Lower lobe of right lung (tissue), 2 donors: Measurements from ENCODE around the gene SLC39A11. TPM values are rescaled to one million over a fixed set of nuclear protein-coding genes. Genes with fewer than 3 reads are reported as not detected.
"Not testable (repeated sequence)": the region's sequence is repeated elsewhere in the genome, so short reads cannot be mapped to it uniquely, and the experiment has no call there.

Source experiments
- ATAC-seq, 2 donors: fragments of 200-7000 bp; cut with Tn5 transposase; one replicate each; pipeline ENCODE4 v1.9.1; 2020 to 2022; ENCODE audit warnings: mild to moderate bottlenecking in 2 of 2, moderate library complexity in 2 of 2
- DNase-seq: peaks from one replicate; pipeline ENCODE4 v3.0.0-alpha.2; 2020
- H3K27ac ChIP-seq: fragments of 200-600 bp; one replicate; pipeline ENCODE4 v1.8.0; 2022
- H3K27me3 ChIP-seq: fragments of 200-600 bp; one replicate; pipeline ENCODE4 v1.8.0; 2022; ENCODE audit warnings: low read depth
- H3K36me3 ChIP-seq: fragments of 200-600 bp; one replicate; pipeline ENCODE4 v1.8.0; 2022; ENCODE audit warnings: mild to moderate bottlenecking
- H3K4me1 ChIP-seq: fragments of 200-600 bp; one replicate; pipeline ENCODE4 v1.8.0; 2022
- H3K4me3 ChIP-seq: fragments of 200-600 bp; one replicate; pipeline ENCODE4 v1.8.0; 2022; ENCODE audit warnings: mild to moderate bottlenecking
- H3K9me3 ChIP-seq: fragments of 200-600 bp; one replicate; pipeline ENCODE4 v1.8.0; 2022
- intact Hi-C: fragments of 100-400 bp; cut with DNase I; formaldehyde crosslinking; loops from one replicate; pipeline ENCODE4 v1.11.0; 2022
- total RNA-seq: library from RNA; stranded (reverse); fragmentation: NEBNext Ultra II Directional; extraction: Animal tissue kit (Norgen Biotek cat#: 25700); gene quantifications from one replicate; pipeline ENCODE4 v1.2.1, GENCODE V29; 2021
- TF ChIP-seq, protein P1 (sequence below): fragments of 200-600 bp; IDR thresholded peaks from one replicate; pipeline ENCODE4 v1.8.0; 2022; ENCODE audit warnings: antibody characterized with exemption, mild to moderate bottlenecking
- donor health status: DM: no; HTN: yes; CAD: no; lungs with severe emphysema.

Gene SLC39A11
- total RNA-seq, 1 donor from 2014 or later, result 39.7 TPM

DNA sequence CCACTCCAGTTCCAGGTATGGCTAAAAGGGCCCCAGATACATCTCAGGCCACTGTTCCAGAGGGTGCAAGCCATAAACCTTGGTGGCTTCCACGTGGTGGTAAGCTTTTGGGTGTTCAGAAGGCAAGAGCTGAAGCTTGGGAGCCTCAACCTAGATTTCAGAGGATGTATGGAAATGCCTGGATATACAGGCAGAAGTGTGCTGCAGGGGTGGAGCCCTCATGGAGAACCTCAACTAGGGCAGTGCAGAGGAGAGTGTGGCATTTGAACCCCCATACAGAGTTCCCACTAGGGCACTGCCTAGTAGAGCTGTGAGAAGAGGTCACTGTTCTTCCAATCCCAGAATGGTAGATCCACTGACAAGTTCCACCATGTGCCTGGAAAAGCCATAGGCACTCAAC is 267.3 kb downstream of the SLC39A11 start:
- DNase-seq (no peak), ATAC-seq (no peak)
- Histone ChIP-seq H3K4me1 (no peaks in the 10 kb centered on the region), H3K4me3 (no peak overlapping the region), H3K9me3 (peaks cover 18% of the 10 kb centered on the region), H3K27ac (no peak overlapping the region), H3K36me3 (no peaks in the 10 kb centered on the region), H3K27me3 (no peaks in the 10 kb centered on the region)
- intact Hi-C loops, result no loop called here
- TF ChIP-seq, protein P1, sequence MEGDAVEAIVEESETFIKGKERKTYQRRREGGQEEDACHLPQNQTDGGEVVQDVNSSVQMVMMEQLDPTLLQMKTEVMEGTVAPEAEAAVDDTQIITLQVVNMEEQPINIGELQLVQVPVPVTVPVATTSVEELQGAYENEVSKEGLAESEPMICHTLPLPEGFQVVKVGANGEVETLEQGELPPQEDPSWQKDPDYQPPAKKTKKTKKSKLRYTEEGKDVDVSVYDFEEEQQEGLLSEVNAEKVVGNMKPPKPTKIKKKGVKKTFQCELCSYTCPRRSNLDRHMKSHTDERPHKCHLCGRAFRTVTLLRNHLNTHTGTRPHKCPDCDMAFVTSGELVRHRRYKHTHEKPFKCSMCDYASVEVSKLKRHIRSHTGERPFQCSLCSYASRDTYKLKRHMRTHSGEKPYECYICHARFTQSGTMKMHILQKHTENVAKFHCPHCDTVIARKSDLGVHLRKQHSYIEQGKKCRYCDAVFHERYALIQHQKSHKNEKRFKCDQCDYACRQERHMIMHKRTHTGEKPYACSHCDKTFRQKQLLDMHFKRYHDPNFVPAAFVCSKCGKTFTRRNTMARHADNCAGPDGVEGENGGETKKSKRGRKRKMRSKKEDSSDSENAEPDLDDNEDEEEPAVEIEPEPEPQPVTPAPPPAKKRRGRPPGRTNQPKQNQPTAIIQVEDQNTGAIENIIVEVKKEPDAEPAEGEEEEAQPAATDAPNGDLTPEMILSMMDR, result no peak

DNA sequence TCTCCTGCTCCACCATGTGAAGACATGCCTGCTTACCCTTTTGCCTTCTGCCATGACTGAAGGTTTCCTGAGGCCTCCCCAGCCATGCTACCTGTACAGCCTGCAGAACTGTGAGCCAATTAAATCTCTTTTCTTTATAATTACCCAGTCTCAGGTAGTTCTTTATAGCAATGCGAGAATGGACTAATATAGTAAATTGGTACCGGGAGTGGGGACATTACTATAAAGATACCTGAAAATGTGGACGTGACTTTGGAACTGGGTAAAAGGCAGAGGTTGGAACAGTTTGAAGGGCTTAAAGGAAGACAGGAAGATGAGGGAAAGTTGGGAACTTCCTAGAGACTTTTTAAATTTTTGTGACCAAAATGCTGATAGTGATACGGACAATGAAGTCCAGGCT is 268.2 kb downstream of the SLC39A11 start:
- ATAC-seq, H3K27ac ChIP-seq, intact Hi-C loops, H3K27me3 ChIP-seq, DNase-seq, H3K4me3 ChIP-seq, H3K36me3 ChIP-seq, H3K4me1 ChIP-seq: not testable (repeated sequence)
- H3K9me3 ChIP-seq, result peaks cover 18% of the 10 kb centered on the region

DNA sequence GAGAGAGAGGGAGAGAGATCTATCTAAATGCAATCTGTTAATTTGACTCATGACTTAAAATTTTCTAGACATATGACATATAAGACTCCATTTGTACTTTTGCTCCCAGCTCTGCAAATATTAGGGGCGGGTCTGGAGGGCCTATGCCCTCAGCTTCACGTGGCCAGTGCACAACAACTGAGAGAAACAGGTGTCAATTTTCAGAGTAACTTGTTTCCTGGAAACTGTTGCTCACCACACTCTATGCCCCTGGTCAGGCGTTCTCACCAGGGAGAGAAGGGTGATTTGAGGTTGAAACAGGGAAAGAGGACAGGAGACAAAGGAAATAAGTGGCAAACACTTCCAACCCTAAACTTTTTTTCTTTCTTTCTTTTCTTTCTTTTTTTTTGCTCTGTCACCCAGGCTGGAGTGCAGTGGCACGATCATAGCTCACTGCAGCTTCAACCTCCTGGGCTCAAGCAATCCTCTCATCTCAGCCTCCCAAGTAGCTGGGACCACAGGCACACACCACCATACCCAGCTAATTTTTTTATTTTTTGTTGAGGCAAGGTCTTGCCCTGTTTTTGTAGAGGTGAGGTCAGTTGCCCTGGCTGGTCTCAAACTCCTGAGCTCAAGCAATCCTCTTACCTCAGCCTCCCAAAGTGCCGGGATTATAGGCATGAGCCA is 270.0 kb downstream of the SLC39A11 start:
- Histone ChIP-seq H3K27me3 (no peaks in the 10 kb centered on the region), H3K4me1 (no peaks in the 10 kb centered on the region), H3K4me3 (no peak overlapping the region), H3K9me3 (peaks cover 18% of the 10 kb centered on the region), H3K36me3 (no peaks in the 10 kb centered on the region), H3K27ac (no peak overlapping the region)
- ATAC-seq (no peak), DNase-seq (no peak)
- intact Hi-C loops, result no loop called here
- TF ChIP-seq, protein P1, result no peak

DNA sequence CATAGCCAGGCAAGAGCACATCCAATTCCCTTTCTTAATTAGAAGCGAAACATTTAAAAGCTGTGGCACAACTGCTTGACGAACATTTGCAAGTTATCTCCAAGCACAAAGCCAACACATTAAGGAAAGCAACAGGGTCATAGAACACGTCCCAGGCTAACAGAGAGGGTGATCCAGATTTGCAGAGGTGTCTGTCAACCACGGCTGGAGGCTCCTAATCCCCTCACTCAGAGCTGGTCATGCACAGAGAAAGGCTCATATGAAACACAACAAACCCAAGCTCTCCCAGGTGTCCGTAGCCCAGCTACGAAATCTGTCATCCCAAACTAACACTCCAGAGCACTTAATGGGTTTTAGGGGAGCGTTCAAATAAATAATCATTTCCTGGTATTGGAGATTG is 276.1 kb downstream of the SLC39A11 start:
- TF ChIP-seq, protein P1, result no peak
- no peaks in the 10 kb centered on the region for H3K27me3 ChIP-seq
- ATAC-seq, result no peak
- H3K27ac ChIP-seq, result no peak overlapping the region
- H3K4me3 ChIP-seq, result no peak overlapping the region
- H3K9me3 ChIP-seq, result peaks cover 4% of the 10 kb centered on the region
- no peak for DNase-seq
- no peaks in the 10 kb centered on the region for H3K4me1 ChIP-seq
- peaks cover 3% of the 10 kb centered on the region for H3K36me3 ChIP-seq
- intact Hi-C loops, result no loop called here

DNA sequence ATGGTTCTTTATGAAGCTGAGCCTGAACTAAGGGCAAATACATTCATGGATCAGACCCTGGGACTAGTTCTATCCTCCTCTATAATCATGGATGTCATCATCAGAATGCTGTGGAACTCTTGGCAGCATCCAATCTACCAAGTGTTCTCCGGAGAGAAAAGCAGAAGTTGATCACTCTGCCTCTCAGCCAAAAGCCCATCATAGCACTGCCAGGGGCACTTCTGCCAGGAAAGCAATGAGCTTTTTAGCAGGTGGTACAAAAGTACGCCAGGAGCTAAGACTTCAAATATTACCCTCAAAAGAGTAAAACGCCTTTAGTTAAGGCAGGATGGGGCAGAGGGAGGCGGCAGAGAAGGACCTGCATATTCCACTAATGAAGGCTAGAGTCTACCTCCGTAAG is 279.0 kb downstream of the SLC39A11 start:
- no peak for DNase-seq
- no peak for ATAC-seq
- Histone ChIP-seq H3K4me3 (no peak overlapping the region), H3K27me3 (no peaks in the 10 kb centered on the region), H3K27ac (no peak overlapping the region), H3K4me1 (no peaks in the 10 kb centered on the region), H3K36me3 (peaks cover 3% of the 10 kb centered on the region), H3K9me3 (peaks cover 11% of the 10 kb centered on the region)
- intact Hi-C loops, result no loop called here
- TF ChIP-seq, protein P1, result no peak

DNA sequence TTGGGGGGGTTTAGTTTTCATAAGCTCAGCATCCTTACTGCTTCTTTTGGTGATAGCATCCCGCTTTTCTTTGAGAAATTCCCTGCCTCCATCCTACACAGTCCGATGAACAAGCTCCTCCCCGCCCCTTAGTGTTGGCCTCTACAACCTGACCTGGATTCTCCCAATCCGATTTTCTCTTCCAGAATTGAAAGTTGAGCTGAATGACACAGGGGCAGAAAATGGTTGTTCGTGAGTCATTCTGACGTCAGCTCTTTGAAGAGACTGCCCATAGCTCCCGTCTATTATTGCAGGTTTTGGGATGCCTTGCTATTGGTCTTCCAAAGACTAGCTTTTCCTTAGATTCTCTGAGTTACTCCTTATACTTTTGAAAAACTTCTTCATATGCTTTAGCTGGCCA is 279.7 kb downstream of the SLC39A11 start:
- H3K36me3 ChIP-seq, result peaks cover 3% of the 10 kb centered on the region
- DNase-seq, result no peak
- H3K4me3 ChIP-seq, result no peak overlapping the region
- TF ChIP-seq, protein P1, result no peak
- no peaks in the 10 kb centered on the region for H3K4me1 ChIP-seq
- peaks cover 11% of the 10 kb centered on the region for H3K9me3 ChIP-seq
- intact Hi-C loops, result no loop called here
- no peak for ATAC-seq
- H3K27ac ChIP-seq, result no peak overlapping the region
- H3K27me3 ChIP-seq, result no peaks in the 10 kb centered on the region
